Measurements from ENCODE around the gene CLIC5.

CLIC5 gene

DNA sequence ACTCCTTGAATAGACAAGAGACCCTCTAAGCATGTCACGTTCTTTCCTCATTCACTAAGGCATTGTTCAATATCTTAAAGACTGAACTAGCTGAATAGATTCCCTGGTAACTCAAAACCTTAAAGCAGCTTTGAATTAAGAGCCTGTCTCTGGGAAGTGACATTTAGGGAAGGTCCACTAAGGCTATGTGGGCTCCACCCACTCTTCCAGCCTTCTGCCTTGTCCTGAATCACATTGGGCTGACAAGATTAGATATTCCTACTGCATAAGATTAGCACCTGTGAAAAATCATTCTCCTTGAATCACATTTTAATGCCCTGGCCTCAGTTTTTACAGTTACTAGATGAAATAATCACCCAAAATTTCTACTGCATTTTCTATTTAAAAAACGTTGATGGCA, 36.3 kb downstream of the CLIC5 start:
- H3K4me3 ChIP-seq (ENCODE audit: low read depth, low read length), result no peak overlapping the region
- TF ChIP-seq CTCF (conservative IDR thresholded peaks at IDR 0.05; ENCODE audit: low read depth, low read length), result no peak
- DNase-seq (ENCODE audit: low read depth), result no peak

DNA sequence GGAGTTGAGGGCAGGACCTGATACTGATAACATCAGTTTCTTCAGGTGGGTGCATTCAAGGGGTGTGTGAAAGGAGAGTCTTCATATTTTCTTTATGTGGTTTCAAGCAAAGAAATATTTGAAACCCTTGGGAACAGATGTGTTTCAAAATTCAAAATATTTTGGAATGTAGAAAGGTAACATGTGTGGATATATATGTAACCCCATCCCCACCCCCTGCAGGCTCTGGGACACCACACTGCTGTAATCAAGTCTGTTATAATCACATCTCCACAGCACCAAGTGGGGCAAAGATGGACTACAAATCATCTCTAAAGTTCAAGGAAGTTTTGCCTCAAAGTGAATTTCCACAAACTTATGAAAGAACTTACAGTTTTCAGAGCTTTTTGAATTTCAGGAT, 41.1 kb downstream of the CLIC5 start:
- no peak for TF ChIP-seq CTCF (conservative IDR thresholded peaks at IDR 0.05; ENCODE audit: low read depth, low read length)
- no peak for DNase-seq (ENCODE audit: low read depth)
- H3K4me3 ChIP-seq (ENCODE audit: low read depth, low read length), result no peak overlapping the region

GRCh38 chr6:45972795-45973503, 42.7 kb downstream of the CLIC5 start:
- no peak overlapping the region for H3K4me3 ChIP-seq (ENCODE audit: low read depth, low read length)
- TF ChIP-seq CTCF (conservative IDR thresholded peaks at IDR 0.05; ENCODE audit: low read depth, low read length), result no peak
- no peak for DNase-seq (ENCODE audit: low read depth)

DNA sequence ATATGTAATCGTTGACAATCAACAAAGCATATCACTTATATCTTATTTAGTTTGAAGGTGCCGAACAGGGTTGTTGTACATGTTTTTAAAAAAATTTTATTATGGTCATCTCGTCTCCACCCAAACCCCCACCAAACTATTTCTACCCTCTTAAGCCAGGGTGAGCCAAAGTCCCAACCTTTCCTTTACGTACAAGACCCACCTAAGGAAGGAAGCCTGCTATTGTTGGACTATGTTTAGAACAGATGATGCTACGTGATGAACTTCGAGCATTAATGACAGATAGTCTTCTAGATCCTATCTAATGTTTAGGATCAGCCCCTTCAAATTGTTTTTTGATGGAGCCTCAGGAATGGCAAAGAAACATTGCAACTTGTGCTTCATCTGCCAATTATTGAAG, 44.4 kb downstream of the CLIC5 start:
- DNase-seq (ENCODE audit: low read depth), result no peak
- TF ChIP-seq CTCF (conservative IDR thresholded peaks at IDR 0.05; ENCODE audit: low read depth, low read length), result no peak
- H3K4me3 ChIP-seq (ENCODE audit: low read depth, low read length), result no peak overlapping the region

GRCh38 chr6:45970326-45970725, 45.3 kb downstream of the CLIC5 start:
- DNase-seq (ENCODE audit: low read depth), result no peak
- no peak for TF ChIP-seq CTCF (conservative IDR thresholded peaks at IDR 0.05; ENCODE audit: low read depth, low read length)
- no peak overlapping the region for H3K4me3 ChIP-seq (ENCODE audit: low read depth, low read length)

- TF ChIP-seq CTCF (conservative IDR thresholded peaks at IDR 0.05; ENCODE audit: low read depth, low read length), result no peak
- no peak for DNase-seq (ENCODE audit: low read depth)
- no peak overlapping the region for H3K4me3 ChIP-seq (ENCODE audit: low read depth, low read length)
Measured at GRCh38 chr6:45969883-45970282, 45.8 kb downstream of the CLIC5 start.

- no peak for TF ChIP-seq CTCF (conservative IDR thresholded peaks at IDR 0.05; ENCODE audit: low read depth, low read length)
- H3K4me3 ChIP-seq (ENCODE audit: low read depth, low read length), result no peak overlapping the region
- no peak for DNase-seq (ENCODE audit: low read depth)
Measured at GRCh38 chr6:45969026-45969425, 46.6 kb downstream of the CLIC5 start.

Measured in choroid plexus epithelial cell (primary cell).